ENCODE results near the gene OR6K2.

Gene OR6K2

DNA sequence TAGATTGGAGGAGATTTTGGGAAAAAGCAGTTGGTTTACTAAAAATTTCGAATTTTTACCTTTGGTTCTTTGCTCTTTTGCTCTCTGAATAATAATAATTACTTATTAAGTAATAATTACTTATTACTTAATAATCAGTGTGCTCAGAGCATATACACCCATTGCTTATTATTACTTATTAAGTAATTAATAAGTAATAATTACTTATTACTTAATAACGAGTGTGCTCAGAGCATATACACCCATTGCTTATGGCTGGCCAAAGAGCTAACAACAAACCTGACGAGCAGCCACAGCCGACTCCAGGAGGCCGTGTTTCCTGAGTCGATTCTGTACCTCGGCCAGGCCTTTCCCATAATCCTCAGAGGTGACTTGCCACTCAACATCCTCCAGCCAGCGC, 34.4 kb downstream of the OR6K2 start (continued):
- no peak for TF ChIP-seq ZNF112 (tag by site-specific recombination; IDR thresholded peaks at IDR 0.05)
- TF ChIP-seq KLF7 (tag by site-specific recombination; IDR thresholded peaks at IDR 0.05; ENCODE audit: borderline replicate concordance) = no peak
- TF ChIP-seq KLF10 (tag by site-specific recombination; IDR thresholded peaks at IDR 0.05) = no peak
- no peak for TF ChIP-seq ZNF335 (tag by site-specific recombination; conservative IDR thresholded peaks at IDR 0.05)
- no peak for TF ChIP-seq ZIC2 (tag by site-specific recombination; IDR thresholded peaks at IDR 0.05)

DNA sequence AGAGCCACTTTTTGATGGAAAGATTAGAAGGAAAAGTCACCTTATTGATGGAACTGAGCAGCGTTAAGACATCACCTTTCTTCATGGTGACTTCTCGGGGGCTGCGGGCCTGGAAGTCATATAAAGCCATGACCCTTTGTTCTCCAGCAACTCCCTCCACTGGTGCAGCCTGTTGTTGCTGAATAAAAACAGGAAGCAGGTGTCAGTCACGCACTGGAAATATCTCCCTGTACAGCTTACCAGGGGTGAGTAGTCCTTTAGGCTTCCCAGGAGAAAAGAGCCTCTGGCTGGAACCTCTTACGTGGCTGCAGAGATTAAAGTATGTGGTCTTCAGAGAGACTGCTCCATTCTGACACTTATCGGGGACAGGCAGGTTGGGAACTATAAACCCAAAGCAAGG, 45.9 kb downstream of the OR6K2 start:
- no peak overlapping the region for H3K27ac ChIP-seq (ENCODE audit: extremely low read depth, low read depth, low read length)
- H3K4me1 ChIP-seq (ENCODE audit: control insufficient read depth, insufficient read depth, low read length) = no peaks in the 10 kb centered on the region
- H3K4me3 ChIP-seq (ENCODE audit: low read depth, low read length) = no peak overlapping the region
- H3K9me3 ChIP-seq (ENCODE audit: control insufficient read depth, insufficient read depth, low read depth, low read length) = no peaks in the 10 kb centered on the region
- H3K36me3 ChIP-seq (ENCODE audit: control insufficient read depth in 2 of 2, insufficient read depth in 1 of 2, low read length in 2 of 2) = no peaks in the 10 kb centered on the region
- POLR2A ChIA-PET = no interaction called here
- no peak for TF ChIP-seq ZNF248 (tag by site-specific recombination; IDR thresholded peaks at IDR 0.05)
- TF ChIP-seq ZNF133 (tag by site-specific recombination; IDR thresholded peaks at IDR 0.05) = no peak
- TF ChIP-seq HOXD13 (CRISPR knock-in tag; IDR thresholded peaks at IDR 0.05; ENCODE audit: borderline replicate concordance) = no peak
- TF ChIP-seq GLIS1 (tag by site-specific recombination; IDR thresholded peaks at IDR 0.05) = no peak
- no peak for TF ChIP-seq ZNF175 (tag by site-specific recombination; IDR thresholded peaks at IDR 0.05)
- TF ChIP-seq ZBTB8A (tag by site-specific recombination; IDR thresholded peaks at IDR 0.05) = no peak
- CTCF ChIA-PET = no interaction called here

DNA sequence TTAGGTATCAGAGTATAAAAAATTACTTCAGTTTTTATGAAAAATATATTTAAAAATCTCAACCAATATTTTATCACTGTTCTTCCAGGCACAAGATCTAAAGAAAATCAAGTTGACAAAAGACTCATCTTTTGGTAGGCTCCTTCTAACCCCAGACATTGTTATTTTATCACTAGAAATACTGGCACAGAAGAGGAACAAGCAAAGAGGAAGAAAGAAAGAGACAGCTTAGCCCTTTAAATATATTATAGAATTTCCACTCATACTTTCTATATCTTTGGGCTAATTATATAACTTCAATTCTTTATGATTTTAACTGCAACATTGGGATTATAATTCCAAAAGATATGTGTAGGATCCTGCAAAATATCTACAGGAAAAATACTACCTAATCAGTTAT, 46.4 kb downstream of the OR6K2 start:
- Histone ChIP-seq H3K4me1 (ENCODE audit: control insufficient read depth, insufficient read depth, low read length) (no peaks in the 10 kb centered on the region), H3K9me3 (ENCODE audit: control insufficient read depth, insufficient read depth, low read depth, low read length) (no peaks in the 10 kb centered on the region), H3K4me3 (ENCODE audit: low read depth, low read length) (no peak overlapping the region), H3K36me3 (ENCODE audit: control insufficient read depth in 2 of 2, insufficient read depth in 1 of 2, low read length in 2 of 2) (no peaks in the 10 kb centered on the region), H3K27ac (ENCODE audit: extremely low read depth, low read depth, low read length) (no peak overlapping the region)
- POLR2A ChIA-PET = no interaction called here
- CTCF ChIA-PET = no interaction called here
- TF ChIP-seq, protein P1, sequence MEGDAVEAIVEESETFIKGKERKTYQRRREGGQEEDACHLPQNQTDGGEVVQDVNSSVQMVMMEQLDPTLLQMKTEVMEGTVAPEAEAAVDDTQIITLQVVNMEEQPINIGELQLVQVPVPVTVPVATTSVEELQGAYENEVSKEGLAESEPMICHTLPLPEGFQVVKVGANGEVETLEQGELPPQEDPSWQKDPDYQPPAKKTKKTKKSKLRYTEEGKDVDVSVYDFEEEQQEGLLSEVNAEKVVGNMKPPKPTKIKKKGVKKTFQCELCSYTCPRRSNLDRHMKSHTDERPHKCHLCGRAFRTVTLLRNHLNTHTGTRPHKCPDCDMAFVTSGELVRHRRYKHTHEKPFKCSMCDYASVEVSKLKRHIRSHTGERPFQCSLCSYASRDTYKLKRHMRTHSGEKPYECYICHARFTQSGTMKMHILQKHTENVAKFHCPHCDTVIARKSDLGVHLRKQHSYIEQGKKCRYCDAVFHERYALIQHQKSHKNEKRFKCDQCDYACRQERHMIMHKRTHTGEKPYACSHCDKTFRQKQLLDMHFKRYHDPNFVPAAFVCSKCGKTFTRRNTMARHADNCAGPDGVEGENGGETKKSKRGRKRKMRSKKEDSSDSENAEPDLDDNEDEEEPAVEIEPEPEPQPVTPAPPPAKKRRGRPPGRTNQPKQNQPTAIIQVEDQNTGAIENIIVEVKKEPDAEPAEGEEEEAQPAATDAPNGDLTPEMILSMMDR (tag by site-specific recombination; IDR thresholded peaks at IDR 0.05) = no peak
- no peak for TF ChIP-seq ZBTB1 (tag by site-specific recombination; IDR thresholded peaks at IDR 0.05)
- no peak for TF ChIP-seq KLF7 (tag by site-specific recombination; IDR thresholded peaks at IDR 0.05; ENCODE audit: borderline replicate concordance)
- TF ChIP-seq ZNF423 (tag by site-specific recombination; IDR thresholded peaks at IDR 0.05) = no peak
- TF ChIP-seq ZNF112 (tag by site-specific recombination; IDR thresholded peaks at IDR 0.05) = no peak
- no peak for TF ChIP-seq YY1 (tag by site-specific recombination; IDR thresholded peaks at IDR 0.05)
- TF ChIP-seq SP2 (tag by site-specific recombination; IDR thresholded peaks at IDR 0.05) = no peak
- TF ChIP-seq ZNF16 (tag by site-specific recombination; IDR thresholded peaks at IDR 0.05; ENCODE audit: low read depth) = no peak
- TF ChIP-seq KLF10 (tag by site-specific recombination; IDR thresholded peaks at IDR 0.05) = no peak
- TF ChIP-seq, protein P2, sequence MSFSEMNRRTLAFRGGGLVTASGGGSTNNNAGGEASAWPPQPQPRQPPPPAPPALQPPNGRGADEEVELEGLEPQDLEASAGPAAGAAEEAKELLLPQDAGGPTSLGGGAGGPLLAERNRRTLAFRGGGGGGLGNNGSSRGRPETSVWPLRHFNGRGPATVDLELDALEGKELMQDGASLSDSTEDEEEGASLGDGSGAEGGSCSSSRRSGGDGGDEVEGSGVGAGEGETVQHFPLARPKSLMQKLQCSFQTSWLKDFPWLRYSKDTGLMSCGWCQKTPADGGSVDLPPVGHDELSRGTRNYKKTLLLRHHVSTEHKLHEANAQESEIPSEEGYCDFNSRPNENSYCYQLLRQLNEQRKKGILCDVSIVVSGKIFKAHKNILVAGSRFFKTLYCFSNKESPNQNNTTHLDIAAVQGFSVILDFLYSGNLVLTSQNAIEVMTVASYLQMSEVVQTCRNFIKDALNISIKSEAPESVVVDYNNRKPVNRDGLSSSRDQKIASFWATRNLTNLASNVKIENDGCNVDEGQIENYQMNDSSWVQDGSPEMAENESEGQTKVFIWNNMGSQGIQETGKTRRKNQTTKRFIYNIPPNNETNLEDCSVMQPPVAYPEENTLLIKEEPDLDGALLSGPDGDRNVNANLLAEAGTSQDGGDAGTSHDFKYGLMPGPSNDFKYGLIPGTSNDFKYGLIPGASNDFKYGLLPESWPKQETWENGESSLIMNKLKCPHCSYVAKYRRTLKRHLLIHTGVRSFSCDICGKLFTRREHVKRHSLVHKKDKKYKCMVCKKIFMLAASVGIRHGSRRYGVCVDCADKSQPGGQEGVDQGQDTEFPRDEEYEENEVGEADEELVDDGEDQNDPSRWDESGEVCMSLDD (tag by site-specific recombination; IDR thresholded peaks at IDR 0.05) = no peak
- TF ChIP-seq MZF1 (tag by site-specific recombination; IDR thresholded peaks at IDR 0.05; ENCODE audit: borderline replicate concordance) = no peak
- TF ChIP-seq ZNF23 (tag by site-specific recombination; IDR thresholded peaks at IDR 0.05; ENCODE audit: borderline replicate concordance) = no peak
- no peak for TF ChIP-seq ZNF777 (tag by site-specific recombination; IDR thresholded peaks at IDR 0.05; ENCODE audit: borderline replicate concordance)
